Stimulated activated CD4-positive, alpha-beta T cell treated with anti-CD3 and anti-CD28 coated beads, Interleukin-2, amount 100 ng/mL, for 48 hours (primary cell): Measurements from ENCODE around the gene KPNA1.

ENCODE experiments used
- DNase-seq, 2 donors: peaks; one replicate each; pipeline ENCODE4 v3.0.0-alpha.2; 2020

Gene KPNA1

GRCh38 chr3:122374034-122374433 is 140.7 kb downstream of the KPNA1 start:
- no peak for DNase-seq
